GM18951 (cell line): ENCODE measurements around the gene TNFSF15.

Experiments
- POLR2A ChIP-seq: IDR thresholded peaks from 4 replicates; pipeline ENCODE4 v1.6.1; 2011; ENCODE audit warnings: mild to moderate bottlenecking; ENCODE audit not compliant: insufficient read length, insufficient read depth; ENCODE audit errors: extremely low read depth
- in situ Hi-C: fragments of 300-500 bp; cut with MboI; formaldehyde crosslinking; loops from one replicate; pipeline ENCODE4 v1.12.0; 2022; ENCODE audit warnings: low sequenced_read_pairs, mixed read lengths, inconsistent platforms; ENCODE audit not compliant: unreplicated experiment

The TNFSF15 gene

GRCh38 chr9:114789006-114789405 lies 16.8 kb downstream of the TNFSF15 start:
- in situ Hi-C loops = no loop called here
- TF ChIP-seq POLR2A = no peak

GRCh38 chr9:114787781-114788498 lies 17.9 kb downstream of the TNFSF15 start:
- no peak for TF ChIP-seq POLR2A
- in situ Hi-C loops = no loop called here

DNA sequence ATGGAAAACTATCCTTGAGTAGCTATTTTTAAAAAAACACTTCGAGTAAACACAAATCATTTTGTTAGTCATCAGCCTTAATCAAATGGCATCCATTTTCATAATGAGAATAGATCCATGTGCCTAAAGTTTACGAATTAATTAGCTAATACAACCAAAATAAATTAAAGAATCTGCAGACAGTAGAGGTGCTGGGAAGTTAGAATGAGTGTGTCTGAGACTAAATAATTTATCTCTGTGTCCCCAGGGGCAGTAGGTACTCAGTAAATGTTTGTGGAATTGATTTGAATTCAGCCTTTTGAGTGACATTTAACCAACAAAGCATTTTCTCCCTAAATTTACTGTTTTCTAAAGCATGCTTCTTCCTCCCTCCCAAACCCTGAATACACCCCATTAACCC lies 18.6 kb downstream of the TNFSF15 start:
- in situ Hi-C loops = no loop called here

GRCh38 chr9:114785866-114786650 lies 19.8 kb downstream of the TNFSF15 start:
- no peak for TF ChIP-seq POLR2A
- in situ Hi-C loops = no loop called here

More for the DNA sequence above, 18.6 kb downstream of the TNFSF15 start:
- no peak for TF ChIP-seq POLR2A

DNA sequence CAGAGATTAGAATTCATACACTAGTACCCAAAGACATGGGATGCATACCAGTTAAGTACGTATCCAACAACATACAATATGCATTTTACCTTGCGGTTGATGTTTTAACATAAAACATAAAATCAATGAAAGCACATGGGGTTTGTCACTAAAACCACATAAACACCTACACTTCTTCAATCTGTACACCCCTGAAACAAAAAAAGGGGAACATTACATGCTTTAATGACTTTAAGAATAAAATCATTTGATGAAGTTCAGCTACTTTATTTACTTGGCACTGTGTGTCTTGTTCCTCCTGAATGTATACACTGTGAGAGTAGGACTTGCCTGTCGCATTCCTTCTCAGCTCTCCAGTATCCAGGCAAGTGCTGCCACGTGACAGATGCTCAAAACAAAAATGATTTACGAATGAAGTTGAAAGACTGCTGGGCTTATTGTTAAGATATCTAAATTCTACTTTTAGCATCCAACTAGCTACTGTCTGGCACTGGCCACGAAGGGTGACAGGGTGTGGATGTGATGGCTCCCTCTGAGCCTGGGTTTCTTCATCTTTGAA lies 21.0 kb downstream of the TNFSF15 start:
- in situ Hi-C loops = no loop called here
- TF ChIP-seq POLR2A = no peak

- in situ Hi-C loops = no loop called here
- no peak for TF ChIP-seq POLR2A
Observed at GRCh38 chr9:114782586-114782985, 23.3 kb downstream of the TNFSF15 start.

DNA sequence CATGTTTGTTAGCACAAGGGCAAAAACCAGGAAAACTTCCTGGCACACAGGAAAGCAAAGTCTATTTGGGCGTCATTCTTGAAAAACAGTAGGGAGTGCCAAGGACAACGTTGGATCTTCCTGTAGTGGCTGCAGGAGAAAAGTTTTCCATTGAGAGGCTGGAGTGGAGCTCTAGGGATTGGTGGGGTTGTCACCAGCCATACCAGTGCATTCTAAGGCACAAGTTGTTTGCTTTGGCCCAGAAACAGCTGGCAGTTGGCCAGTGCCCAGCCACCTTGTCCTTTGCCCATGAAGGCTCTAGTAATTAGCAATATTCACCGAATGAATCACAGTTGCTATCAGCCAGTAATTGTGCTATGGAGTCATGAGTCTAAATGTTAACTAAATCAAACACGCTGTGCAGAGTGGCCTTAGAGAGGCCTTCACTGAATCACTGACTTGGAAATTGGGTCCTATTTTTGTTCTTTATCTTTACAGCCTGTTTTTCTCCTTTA lies 26.4 kb downstream of the TNFSF15 start:
- in situ Hi-C loops = no loop called here
- no peak for TF ChIP-seq POLR2A

DNA sequence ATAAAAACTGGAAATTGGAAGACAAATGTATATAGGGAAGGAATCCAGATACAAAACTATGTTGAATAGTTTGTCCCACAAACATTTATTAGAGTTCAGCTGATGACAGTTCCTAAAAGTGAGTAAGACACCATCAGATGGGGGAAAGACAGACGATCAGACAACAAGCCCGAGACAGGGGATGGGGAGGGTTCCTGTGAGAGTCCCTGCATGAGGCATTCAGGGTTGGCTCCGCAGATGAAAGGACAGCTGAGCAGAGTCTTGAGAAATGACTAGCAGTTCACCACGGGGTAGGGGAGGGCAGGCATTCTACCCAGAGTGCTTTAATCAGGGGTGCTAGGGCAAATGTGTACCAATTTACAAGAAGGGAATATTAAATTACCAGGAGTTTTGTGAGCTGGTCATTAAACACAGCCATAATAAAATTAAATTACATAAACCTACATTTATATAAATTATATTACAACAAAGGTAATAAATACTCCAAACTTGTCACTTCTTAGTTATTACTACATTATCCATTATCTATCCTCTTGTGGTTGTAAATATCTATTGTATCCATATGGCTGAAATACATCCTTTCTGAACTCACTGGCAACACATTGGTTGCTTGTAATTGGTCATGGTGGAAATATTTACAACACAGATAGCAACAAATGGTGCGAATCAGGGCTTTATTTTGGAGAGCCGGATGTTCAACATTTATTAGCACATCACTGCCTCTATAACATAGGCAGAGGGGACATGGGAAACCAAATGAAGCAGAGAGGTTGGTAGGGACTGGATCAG lies 27.8 kb downstream of the TNFSF15 start:
- in situ Hi-C loops = no loop called here
- no peak for TF ChIP-seq POLR2A

- no peak for TF ChIP-seq POLR2A
- in situ Hi-C loops = no loop called here
Observed at GRCh38 chr9:114776683-114777399, 29.0 kb downstream of the TNFSF15 start.

DNA sequence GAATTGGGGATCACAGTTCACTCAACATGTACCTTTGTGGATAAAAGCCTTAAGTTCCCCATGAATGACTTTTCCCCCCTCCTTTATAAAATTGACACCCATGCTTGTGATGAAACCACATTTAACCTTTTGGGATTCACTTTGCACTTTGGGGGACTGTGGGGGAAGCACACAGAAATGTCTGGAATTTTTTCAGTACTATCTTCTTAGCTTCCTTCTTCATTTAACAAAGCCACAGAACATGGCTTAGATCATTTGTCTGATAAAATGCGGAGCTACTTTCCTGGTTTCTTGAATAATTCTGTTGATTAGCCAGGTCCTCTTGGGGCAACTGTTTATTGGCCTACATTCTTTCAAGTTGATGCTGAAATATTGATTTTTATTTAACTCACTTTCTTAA lies 29.9 kb downstream of the TNFSF15 start:
- TF ChIP-seq POLR2A = no peak
- in situ Hi-C loops = no loop called here

- no peak for TF ChIP-seq POLR2A
- in situ Hi-C loops = no loop called here
Observed at GRCh38 chr9:114775121-114775520, 30.7 kb downstream of the TNFSF15 start.

- no peak for TF ChIP-seq POLR2A
- in situ Hi-C loops = loop anchor here (25.0 kb wide), 1 partner anchor 738 kb away; no protein-coding TSS in a partner anchor
Observed at GRCh38 chr9:114774524-114774923, 31.3 kb downstream of the TNFSF15 start.
